ENCODE measurements around the gene DNAH10.

DNAH10 gene

GRCh38 chr12:123761841-123762714 lies at the start of gene DNAH10:
TSS of gene DNAH10 (plus strand) at chr12:123762301. CDS start at chr12:123762337, 36 bp downstream.
- Mint-ChIP-seq H3K9me3 (no peaks in the 10 kb centered on the region), H3K36me3 (no peaks in the 10 kb centered on the region), H3K27ac (no peak within 1 kb of the TSS), H3K4me3 (peak within 1 kb of the TSS; percentile 77), H3K4me1 (peaks cover 6% of the 10 kb centered on the region), H3K27me3 (no peaks in the 10 kb centered on the region)

GRCh38 chr12:123712780-123713319 lies 49.3 kb upstream of the DNAH10 start:
- H3K36me3 Mint-ChIP-seq: peaks cover 4% of the 10 kb centered on the region
- peaks cover 42% of the 10 kb centered on the region for H3K4me1 Mint-ChIP-seq

GRCh38 chr12:123713398-123713797 lies 48.7 kb upstream of the DNAH10 start:
- peaks cover 4% of the 10 kb centered on the region for H3K36me3 Mint-ChIP-seq
- peaks cover 42% of the 10 kb centered on the region for H3K4me1 Mint-ChIP-seq

More at GRCh38 chr12:123712780-123713319, 49.3 kb upstream of the DNAH10 start:
- peak overlapping the region; percentile 86 for H3K27ac Mint-ChIP-seq
- peak overlapping the region; percentile 97 for H3K4me3 Mint-ChIP-seq
- H3K9me3 Mint-ChIP-seq: no peaks in the 10 kb centered on the region
- no peaks in the 10 kb centered on the region for H3K27me3 Mint-ChIP-seq

GRCh38 chr12:123713823-123714585 lies 48.1 kb upstream of the DNAH10 start:
- H3K27ac Mint-ChIP-seq: peak overlapping the region; percentile 86
- H3K4me1 Mint-ChIP-seq: peaks cover 42% of the 10 kb centered on the region
- peaks cover 4% of the 10 kb centered on the region for H3K36me3 Mint-ChIP-seq
- peak overlapping the region; percentile 97 for H3K4me3 Mint-ChIP-seq
- H3K9me3 Mint-ChIP-seq: no peaks in the 10 kb centered on the region
- H3K27me3 Mint-ChIP-seq: no peaks in the 10 kb centered on the region

More at GRCh38 chr12:123713398-123713797, 48.7 kb upstream of the DNAH10 start:
- Mint-ChIP-seq H3K9me3 (no peaks in the 10 kb centered on the region), H3K27me3 (no peaks in the 10 kb centered on the region), H3K4me3 (peak overlapping the region; percentile 97), H3K27ac (peak overlapping the region; percentile 86)

- Mint-ChIP-seq H3K9me3 (no peaks in the 10 kb centered on the region), H3K4me1 (peaks cover 42% of the 10 kb centered on the region), H3K27ac (peak overlapping the region; percentile 86), H3K27me3 (no peaks in the 10 kb centered on the region), H3K4me3 (peak overlapping the region; percentile 97), H3K36me3 (peaks cover 4% of the 10 kb centered on the region)
Measured at GRCh38 chr12:123715195-123715594, 46.9 kb upstream of the DNAH10 start.

- H3K9me3 Mint-ChIP-seq: no peaks in the 10 kb centered on the region
- no peak overlapping the region for H3K27ac Mint-ChIP-seq
- H3K4me3 Mint-ChIP-seq: no peak overlapping the region
- peaks cover 4% of the 10 kb centered on the region for H3K36me3 Mint-ChIP-seq
- no peaks in the 10 kb centered on the region for H3K27me3 Mint-ChIP-seq
- H3K4me1 Mint-ChIP-seq: peaks cover 36% of the 10 kb centered on the region
Measured at GRCh38 chr12:123717350-123717749, 44.8 kb upstream of the DNAH10 start.

- peaks cover 1% of the 10 kb centered on the region for H3K36me3 Mint-ChIP-seq
- no peaks in the 10 kb centered on the region for H3K9me3 Mint-ChIP-seq
- H3K27me3 Mint-ChIP-seq: no peaks in the 10 kb centered on the region
- no peak overlapping the region for H3K4me3 Mint-ChIP-seq
- H3K27ac Mint-ChIP-seq: no peak overlapping the region
- peaks cover 19% of the 10 kb centered on the region for H3K4me1 Mint-ChIP-seq
Measured at GRCh38 chr12:123720141-123720814, 41.8 kb upstream of the DNAH10 start.

- no peaks in the 10 kb centered on the region for H3K9me3 Mint-ChIP-seq
- peaks cover 16% of the 10 kb centered on the region for H3K4me1 Mint-ChIP-seq
- no peak overlapping the region for H3K4me3 Mint-ChIP-seq
- no peaks in the 10 kb centered on the region for H3K27me3 Mint-ChIP-seq
- peaks cover 1% of the 10 kb centered on the region for H3K36me3 Mint-ChIP-seq
- no peak overlapping the region for H3K27ac Mint-ChIP-seq
Measured at GRCh38 chr12:123721245-123721644, 40.9 kb upstream of the DNAH10 start.

GRCh38 chr12:123723011-123723410 lies 39.1 kb upstream of the DNAH10 start:
- peaks cover 12% of the 10 kb centered on the region for H3K4me1 Mint-ChIP-seq
- no peak overlapping the region for H3K27ac Mint-ChIP-seq
- no peaks in the 10 kb centered on the region for H3K9me3 Mint-ChIP-seq
- no peak overlapping the region for H3K4me3 Mint-ChIP-seq
- H3K27me3 Mint-ChIP-seq: no peaks in the 10 kb centered on the region
- peaks cover 8% of the 10 kb centered on the region for H3K36me3 Mint-ChIP-seq

- no peaks in the 10 kb centered on the region for H3K9me3 Mint-ChIP-seq
- peaks cover 11% of the 10 kb centered on the region for H3K36me3 Mint-ChIP-seq
- peak overlapping the region; percentile 11 for H3K4me3 Mint-ChIP-seq
- no peaks in the 10 kb centered on the region for H3K27me3 Mint-ChIP-seq
- H3K27ac Mint-ChIP-seq: peak overlapping the region; percentile 17
- H3K4me1 Mint-ChIP-seq: peaks cover 12% of the 10 kb centered on the region
Measured at GRCh38 chr12:123723765-123724164, 38.3 kb upstream of the DNAH10 start.

- H3K27ac Mint-ChIP-seq: no peak overlapping the region
- no peak overlapping the region for H3K4me3 Mint-ChIP-seq
- no peaks in the 10 kb centered on the region for H3K9me3 Mint-ChIP-seq
- H3K36me3 Mint-ChIP-seq: peaks cover 13% of the 10 kb centered on the region
- no peaks in the 10 kb centered on the region for H3K27me3 Mint-ChIP-seq
- peaks cover 9% of the 10 kb centered on the region for H3K4me1 Mint-ChIP-seq
Measured at GRCh38 chr12:123726244-123726643, 35.9 kb upstream of the DNAH10 start.

- no peak overlapping the region for H3K27ac Mint-ChIP-seq
- peaks cover 15% of the 10 kb centered on the region for H3K36me3 Mint-ChIP-seq
- peaks cover 9% of the 10 kb centered on the region for H3K4me1 Mint-ChIP-seq
- no peaks in the 10 kb centered on the region for H3K27me3 Mint-ChIP-seq
- H3K4me3 Mint-ChIP-seq: no peak overlapping the region
- no peaks in the 10 kb centered on the region for H3K9me3 Mint-ChIP-seq
Measured at GRCh38 chr12:123726962-123727361, 35.1 kb upstream of the DNAH10 start.

GRCh38 chr12:123727878-123728277 lies 34.2 kb upstream of the DNAH10 start:
- Mint-ChIP-seq H3K36me3 (peaks cover 19% of the 10 kb centered on the region), H3K4me3 (no peak overlapping the region), H3K27ac (no peak overlapping the region)

GRCh38 chr12:123731596-123731995 lies 30.5 kb upstream of the DNAH10 start:
- Mint-ChIP-seq H3K4me1 (no peaks in the 10 kb centered on the region), H3K27ac (no peak overlapping the region), H3K4me3 (no peak overlapping the region), H3K27me3 (no peaks in the 10 kb centered on the region), H3K9me3 (no peaks in the 10 kb centered on the region), H3K36me3 (peaks cover 32% of the 10 kb centered on the region)

More at GRCh38 chr12:123727878-123728277, 34.2 kb upstream of the DNAH10 start:
- Mint-ChIP-seq H3K27me3 (no peaks in the 10 kb centered on the region), H3K4me1 (peaks cover 7% of the 10 kb centered on the region), H3K9me3 (no peaks in the 10 kb centered on the region)

- H3K4me3 Mint-ChIP-seq: no peak overlapping the region
- no peaks in the 10 kb centered on the region for H3K4me1 Mint-ChIP-seq
- H3K27ac Mint-ChIP-seq: peak overlapping the region; percentile 36
- peaks cover 34% of the 10 kb centered on the region for H3K36me3 Mint-ChIP-seq
- no peaks in the 10 kb centered on the region for H3K27me3 Mint-ChIP-seq
- H3K9me3 Mint-ChIP-seq: no peaks in the 10 kb centered on the region
Measured at GRCh38 chr12:123732251-123732650, 29.9 kb upstream of the DNAH10 start.

All from activated naive CD4-positive, alpha-beta T cell treated with anti-CD3 and anti-CD28 coated beads, Interleukin-2, amount 50 U/mL, for 24 hours (primary cell).